K562 (cell line): ENCODE results near the gene C3. TPM values are rescaled to one million over a fixed set of nuclear protein-coding genes. Genes with fewer than 3 reads are reported as not detected.

Source experiments
- ATAC-seq: fragments of 200-7000 bp; cut with Tn5 transposase; 3 replicates; pipeline ENCODE4 v1.9.1; 2020; ENCODE audit warnings: moderate library complexity
- BruUV-seq: library from RNA; stranded (reverse); fragments of 400-500 nt; replicated peaks from 2 replicates; lab custom pipeline; 2021; lab: Mats Ljungman, UMichigan
- CTCF ChIA-PET: fragments of 300-600 bp; formaldehyde crosslinking; extraction: SDS; loops from one replicate; lab custom pipeline; 2021; ENCODE audit warnings: low intra/inter-chr PET ratio; lab: Yijun Ruan, JAX
- POLR2A ChIA-PET: fragments of 300-600, 350-650 bp; sonication (Branson Sonifier 250); formaldehyde crosslinking; extraction: SDS; loops from one replicate; lab custom pipeline; 2021; ENCODE audit warnings: antibody characterized with exemption, inconsistent platforms; lab: Yijun Ruan, JAX
- DNase-seq, 4 experiments: peaks; one replicate each; pipeline versions ENCODE4 v3.0.0 to v3.0.0-alpha.2; 2011 to 2018; ENCODE audit warnings: low spot score in 3 of 4, mixed read lengths in 3 of 4; ENCODE audit errors: extremely low read depth in 1 of 4
- FAIRE-seq: peaks from 2 replicates; lab custom pipeline; 2011; peaks lifted over from hg19 to GRCh38; lab: Jason Lieb, UNC
- H2AFZ ChIP-seq: 2 replicates; pipeline ENCODE4 v1.6.0; 2011; ENCODE audit warnings: low read depth, low read length, control low read depth, inconsistent platforms
- H3K27ac ChIP-seq: fragments of 200-600 bp; 3 replicates; pipeline ENCODE4 v1.8.0; 2011; ENCODE audit warnings: low read depth, mild to moderate bottlenecking, control low read depth, inconsistent platforms, low read length, moderate library complexity, mixed read lengths; ENCODE audit errors: extremely low read depth
- H3K27me3 ChIP-seq, 2 experiments: fragments of 300-600 bp in 1 of 2; 2 replicates in 1 of 2; 3 replicates in 1 of 2; pipeline versions ENCODE4 v1.6.0 to v1.8.0; 2011; ENCODE audit warnings: inconsistent platforms in 2 of 2, low read length in 2 of 2, mild to moderate bottlenecking in 1 of 2, mixed read lengths in 1 of 2, moderate library complexity in 1 of 2; ENCODE audit not compliant: control insufficient read depth in 2 of 2, insufficient read depth in 2 of 2
- H3K36me3 ChIP-seq: fragments of 300-600 bp; 3 replicates; pipeline ENCODE4 v1.8.0; 2011; ENCODE audit warnings: mild to moderate bottlenecking, low read length, inconsistent platforms; ENCODE audit not compliant: control insufficient read depth, insufficient read depth
- H3K4me1 ChIP-seq, 2 experiments: fragments of 200-600 bp in 1 of 2; replicated peaks in 1 of 2; 2 replicates in 1 of 2; 3 replicates in 1 of 2; pipeline versions ENCODE4 v1.5.1 to v1.8.0; 2011; ENCODE audit warnings: inconsistent platforms in 2 of 2, low read length in 2 of 2, mild to moderate bottlenecking in 1 of 2, mixed read lengths in 1 of 2, moderate library complexity in 1 of 2; ENCODE audit not compliant: control insufficient read depth in 2 of 2, insufficient read depth in 2 of 2
- H3K4me2 ChIP-seq: 2 replicates; pipeline ENCODE4 v1.6.1; 2011; ENCODE audit warnings: low read length, control low read depth, inconsistent platforms, mixed read lengths; ENCODE audit not compliant: insufficient read depth
- H3K4me3 ChIP-seq: fragments of 200-600 bp; sonication (generic), shearing (Covaris generic); 2 replicates; pipeline ENCODE4 v1.5.1; 2016; ENCODE audit warnings: control low read depth, inconsistent platforms
- H3K79me2 ChIP-seq: fragments of 200-600 bp; 3 replicates; pipeline ENCODE4 v1.8.0; 2011; ENCODE audit warnings: low read length, inconsistent platforms; ENCODE audit not compliant: control insufficient read depth, insufficient read depth
- H3K9ac ChIP-seq, 2 experiments: 2 replicates each; pipeline versions ENCODE4 v1.6.0 to v1.6.1; 2011; ENCODE audit warnings: low read depth in 2 of 2, low read length in 2 of 2, control low read depth in 1 of 2, inconsistent platforms in 1 of 2, mild to moderate bottlenecking in 1 of 2, mixed read lengths in 1 of 2; ENCODE audit not compliant: insufficient read depth in 1 of 2
- H3K9me1 ChIP-seq: one replicate; pipeline ENCODE4 v1.6.0; 2011; ENCODE audit warnings: inconsistent platforms, mild to moderate bottlenecking, low read length, moderate library complexity; ENCODE audit not compliant: control insufficient read depth, insufficient read depth
- H3K9me3 ChIP-seq: replicated peaks from 2 replicates; pipeline ENCODE4 v1.5.1; 2011; ENCODE audit warnings: low read depth, low read length, inconsistent platforms; ENCODE audit not compliant: control insufficient read depth, insufficient read depth
- H4K20me1 ChIP-seq: replicated peaks from 2 replicates; pipeline ENCODE4 v1.6.1; 2011; ENCODE audit warnings: low read length, inconsistent platforms, mixed read lengths; ENCODE audit not compliant: control insufficient read depth, insufficient read depth
- ESRRA ChIP-seq: fragments of 450-650 bp; IDR thresholded peaks from 2 replicates; pipeline ENCODE4 v1.6.1; 2014; ENCODE audit warnings: low read depth, mild to moderate bottlenecking, moderate library complexity, borderline replicate concordance
- FOXM1 ChIP-seq, 2 experiments: fragments of 450-650 bp in 1 of 2; sonication (generic) in 1 of 2; formaldehyde crosslinking in 1 of 2; IDR thresholded peaks; 2 replicates each; pipeline versions ENCODE4 v1.6.1 to v1.9.0; 2017 to 2022; ENCODE audit warnings: low read depth in 2 of 2, mild to moderate bottlenecking in 2 of 2, missing genetic modification reagents in 1 of 2, moderate library complexity in 1 of 2
- RBM25 ChIP-seq: fragments of 200-400 bp; formaldehyde crosslinking; IDR thresholded peaks from 2 replicates; pipeline ENCODE4 v1.6.1; 2018; ENCODE audit warnings: low read length, low read depth, moderate library complexity; ENCODE audit not compliant: severe bottlenecking
- SETDB1 ChIP-seq: IDR thresholded peaks from one replicate; pipeline ENCODE4 v1.6.1; 2012; ENCODE audit warnings: low read length, control low read depth, inconsistent platforms
- SP1 ChIP-seq: sonication (generic); formaldehyde crosslinking; IDR thresholded peaks from 2 replicates; pipeline ENCODE4 v1.8.1; 2022; ENCODE audit warnings: mild to moderate bottlenecking, missing genetic modification reagents
- ZNF121 ChIP-seq: sonication (generic); formaldehyde crosslinking; conservative IDR thresholded peaks from 2 replicates; pipeline ENCODE4 v1.8.0; 2022; ENCODE audit warnings: missing genetic modification reagents
- ZNF134 ChIP-seq: fragments of 250-450 bp; sonication (Bioruptor Pico); conservative IDR thresholded peaks from 2 replicates; pipeline ENCODE4 v1.4.0; 2020
- WGBS: fragments of 100-300 bp; shearing (Covaris generic); methylation state at CpG from one replicate; pipeline ENCODE4 v1.1.6; 2016; ENCODE audit warnings: low coverage, mixed read lengths; ENCODE audit not compliant: insufficient coverage; ENCODE audit errors: missing lambda C conversion rate; 5-methylcytosine and 5-hydroxymethylcytosine counted together
- in situ Hi-C: fragments of 300-500 bp; cut with MboI; formaldehyde crosslinking; loops from 4 replicates; pipeline ENCODE4 v1.15.0; 2018; ENCODE audit warnings: inconsistent platforms, mixed read lengths
- intact Hi-C: fragments of 100-400 bp; cut with micrococcal nuclease; formaldehyde crosslinking; loops from 2 replicates; pipeline ENCODE4 v1.14.2; 2022
- polyA plus RNA-seq, 8 experiments: library from polyadenylated mRNA; depleted of rRNA in 4 of 8; stranded (reverse) in 5 of 8; unstranded in 3 of 8; fragments of >200 nt; fragmentation: Nextera tagmentation in 2 of 8; fragmentation: Illumina TruSeq in 1 of 8; extraction: Ambion mirVana in 2 of 8; extraction: Trizol in 1 of 8; gene quantifications; 2 replicates each; pipeline versions ENCODE4 v1.2.1 to v1.2.3, GENCODE V29; 2011 to 2014; ENCODE audit warnings: inconsistent platforms in 1 of 8, missing spikeins in 1 of 8
- total RNA-seq, 7 experiments: library from RNA; depleted of rRNA in 6 of 7; stranded (reverse); fragments of >200 nt in 6 of 7; fragmentation: Illumina TruSeq in 2 of 7; extraction: Trizol in 2 of 7; gene quantifications; 2 replicates each; pipeline versions ENCODE4 v1.2.1 to v1.2.3, GENCODE V29; 2011 to 2021; ENCODE audit warnings: low replicate concordance in 1 of 7

C3 gene
- total and polyA plus RNA-seq, 9 of the 15 experiments (the other 6 are each of a cell fraction or from before 2014, with no cell fraction given) = 0.59 to 10.6 (median 2.2) TPM

- H3K27ac ChIP-seq = no peak overlapping the region
- ATAC-seq = no peak
- H3K9me1 ChIP-seq = no peaks in the 10 kb centered on the region
- WGBS = 52% methylated on average over 6 of the region's 6 CpGs
- no peak for FAIRE-seq
- H3K4me3 ChIP-seq = no peak overlapping the region
- DNase-seq = no peak
- H3K9me3 ChIP-seq = no peaks in the 10 kb centered on the region; the same call in 1 of the 2 replicates
- no peak overlapping the region for H2AFZ ChIP-seq
- H3K79me2 ChIP-seq = no peaks in the 10 kb centered on the region
- no peak overlapping the region for H3K9ac ChIP-seq
- H4K20me1 ChIP-seq = no peaks in the 10 kb centered on the region
- H3K36me3 ChIP-seq = no peaks in the 10 kb centered on the region; the same call in 2 of the 3 replicates
- peaks cover 19 to 22% of the 10 kb centered on the region in 2 experiments for H3K4me1 ChIP-seq
- in situ Hi-C loops = no loop called here
- no peaks in the 10 kb centered on the region for H3K27me3 ChIP-seq
- TF ChIP-seq ESRRA = no peak
- peak; percentile 93 for TF ChIP-seq ZNF121 (CRISPR knock-in tag)
- TF ChIP-seq SETDB1 = no peak
- TF ChIP-seq SP1 = no peak
- peak; percentile 76 for TF ChIP-seq RBM25
- TF ChIP-seq FOXM1 (IDR thresholded peaks at IDR 0.05; ENCODE audit: low read depth) = peak; percentile 62; the same call in 1 of the 2 replicates
- TF ChIP-seq FOXM1 (CRISPR knock-in tag; IDR thresholded peaks at IDR 0.05; ENCODE audit: low read depth) = no peak
- TF ChIP-seq ZNF134 = peak; percentile 98
- TF ChIP-seq, all 486 proteins: peak for 4
- H3K4me2 ChIP-seq = no peak overlapping the region
- ChIA-PET POLR2A (no interaction called here), CTCF (no interaction called here)
- intact Hi-C loops = no loop called here
- BruUV-seq = no TSS peak
These were observed 47.7 kb downstream of the C3 start for GRCh38 chr19:6672693-6673290.
